Measurements from ENCODE around the gene EMC1. TPM values are rescaled to one million over a fixed set of nuclear protein-coding genes. Genes with fewer than 3 reads are reported as not detected.

The EMC1 gene
- 10 to 100 TPM; 32.8 to 54.1 (median 43.0) TPM for total RNA-seq

DNA sequence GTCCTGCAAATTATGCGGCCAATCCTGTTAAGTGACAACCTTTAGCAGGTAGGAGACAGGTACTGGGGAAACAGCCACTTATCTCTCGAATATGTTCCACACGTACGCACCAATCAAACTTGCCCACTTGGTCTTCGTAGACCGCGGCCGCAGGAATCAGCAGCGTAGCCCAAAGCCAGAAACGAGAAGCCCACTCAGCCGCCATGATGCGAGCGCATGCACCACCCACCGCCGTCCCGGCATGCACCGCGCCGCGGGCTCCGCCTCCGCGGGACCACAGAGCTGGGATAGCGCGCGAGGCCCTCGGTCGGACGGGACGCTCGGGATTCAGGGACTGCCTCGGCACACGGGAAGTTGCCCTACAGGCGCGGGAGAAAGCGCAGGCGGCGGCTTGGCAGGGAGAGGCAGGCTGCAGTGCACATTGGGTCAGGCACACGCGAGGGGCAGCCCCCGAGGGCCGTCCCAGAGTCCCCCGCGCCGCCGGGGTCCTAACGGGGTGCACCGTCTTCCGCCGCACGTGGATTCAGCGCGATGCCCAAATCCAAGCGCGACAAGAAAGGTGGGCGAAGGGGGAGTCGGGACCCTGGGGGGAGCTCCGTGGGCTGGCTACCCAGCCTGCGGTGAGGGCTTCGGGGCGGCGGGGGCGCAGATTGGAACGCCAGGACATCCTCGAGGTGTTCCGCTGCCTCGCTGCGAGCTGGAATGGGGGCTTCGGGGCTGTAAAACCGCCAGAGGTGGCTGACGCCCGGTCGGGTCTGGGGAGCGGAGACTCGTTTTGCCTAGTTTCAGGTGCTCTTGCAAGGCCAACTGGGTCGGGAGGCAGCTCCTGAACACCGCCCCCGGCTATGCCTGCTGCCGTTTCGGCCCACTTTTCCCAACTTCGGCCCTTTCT lies at the start of gene EMC1, which contains the start of gene MRTO4:
Gene EMC1, minus strand, starts transcription at position 220 of the 892 bp plus-strand sequence. Its CDS starts 15 bp downstream, at position 205.
Gene MRTO4, plus strand, starts transcription at position 501 of the 892 bp plus-strand sequence. Its CDS starts 31 bp downstream, at position 532.
- peak within 1 kb of the TSS; percentile 88 to 98 (median 94) for H3K27ac ChIP-seq
- peak; percentile 81 to 84 for DNase-seq
- peak in 1 of 2 donors; percentile 40 for TF ChIP-seq POLR2A (IDR thresholded peaks at IDR 0.05)
- TF ChIP-seq, protein P1, sequence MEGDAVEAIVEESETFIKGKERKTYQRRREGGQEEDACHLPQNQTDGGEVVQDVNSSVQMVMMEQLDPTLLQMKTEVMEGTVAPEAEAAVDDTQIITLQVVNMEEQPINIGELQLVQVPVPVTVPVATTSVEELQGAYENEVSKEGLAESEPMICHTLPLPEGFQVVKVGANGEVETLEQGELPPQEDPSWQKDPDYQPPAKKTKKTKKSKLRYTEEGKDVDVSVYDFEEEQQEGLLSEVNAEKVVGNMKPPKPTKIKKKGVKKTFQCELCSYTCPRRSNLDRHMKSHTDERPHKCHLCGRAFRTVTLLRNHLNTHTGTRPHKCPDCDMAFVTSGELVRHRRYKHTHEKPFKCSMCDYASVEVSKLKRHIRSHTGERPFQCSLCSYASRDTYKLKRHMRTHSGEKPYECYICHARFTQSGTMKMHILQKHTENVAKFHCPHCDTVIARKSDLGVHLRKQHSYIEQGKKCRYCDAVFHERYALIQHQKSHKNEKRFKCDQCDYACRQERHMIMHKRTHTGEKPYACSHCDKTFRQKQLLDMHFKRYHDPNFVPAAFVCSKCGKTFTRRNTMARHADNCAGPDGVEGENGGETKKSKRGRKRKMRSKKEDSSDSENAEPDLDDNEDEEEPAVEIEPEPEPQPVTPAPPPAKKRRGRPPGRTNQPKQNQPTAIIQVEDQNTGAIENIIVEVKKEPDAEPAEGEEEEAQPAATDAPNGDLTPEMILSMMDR (IDR thresholded peaks at IDR 0.05): peak in 1 of 6 experiments; percentile 21
- intact Hi-C loops (cut with DNase I): loop anchor here (10.0 kb wide), 1 partner anchor 403 kb away; no protein-coding TSS in a partner anchor
- H3K4me1 ChIP-seq: peaks cover 18 to 21% of the 10 kb centered on the region in 2 donors
- no peaks in the 10 kb centered on the region for H3K36me3 ChIP-seq
- H3K9me3 ChIP-seq: no peaks in the 10 kb centered on the region
- no peaks in the 10 kb centered on the region for H3K27me3 ChIP-seq
- 0 to 1% methylated on average over 20 to 34 of the region's 81 CpGs for WGBS, 2 donors
- peak within 1 kb of the TSS; percentile 78 to 99 (median 82) for H3K4me3 ChIP-seq (replicated peaks in 1 of 3)

DNA sequence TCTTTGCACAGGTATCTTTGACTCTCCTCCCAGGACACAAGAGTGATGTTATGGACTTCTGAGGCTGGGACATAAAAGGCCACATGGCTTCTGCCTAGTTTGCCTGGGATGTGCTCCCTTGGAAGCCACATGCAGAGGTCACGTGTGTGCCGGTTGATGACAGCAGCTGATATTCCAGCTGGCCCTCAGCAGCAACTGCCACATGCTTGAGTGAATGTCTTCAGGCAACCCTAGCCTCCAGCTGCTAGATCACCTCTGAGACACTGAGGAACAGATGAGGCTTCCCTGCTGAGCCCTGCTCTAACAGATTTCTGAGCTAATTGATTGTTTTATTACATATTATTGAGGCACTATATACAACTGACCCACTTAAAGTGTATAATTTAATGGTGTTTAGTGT lies 48.9 kb upstream of the EMC1 start:
- H3K27me3 ChIP-seq: no peaks in the 10 kb centered on the region
- H3K4me1 ChIP-seq: no peaks in the 10 kb centered on the region
- no peak for TF ChIP-seq POLR2A (IDR thresholded peaks at IDR 0.05)
- TF ChIP-seq, protein P1 (IDR thresholded peaks at IDR 0.05): no peak
- H3K9me3 ChIP-seq: no peaks in the 10 kb centered on the region
- no peak for DNase-seq
- H3K27ac ChIP-seq: no peak overlapping the region
- 94 to 100% methylated on average over 2 of the region's 2 CpGs for WGBS, 2 donors
- H3K4me3 ChIP-seq (replicated peaks in 1 of 3): no peak overlapping the region
- intact Hi-C loops (cut with DNase I): no loop called here
- H3K36me3 ChIP-seq: peaks cover 0 to 17% of the 10 kb centered on the region in 2 donors

DNA sequence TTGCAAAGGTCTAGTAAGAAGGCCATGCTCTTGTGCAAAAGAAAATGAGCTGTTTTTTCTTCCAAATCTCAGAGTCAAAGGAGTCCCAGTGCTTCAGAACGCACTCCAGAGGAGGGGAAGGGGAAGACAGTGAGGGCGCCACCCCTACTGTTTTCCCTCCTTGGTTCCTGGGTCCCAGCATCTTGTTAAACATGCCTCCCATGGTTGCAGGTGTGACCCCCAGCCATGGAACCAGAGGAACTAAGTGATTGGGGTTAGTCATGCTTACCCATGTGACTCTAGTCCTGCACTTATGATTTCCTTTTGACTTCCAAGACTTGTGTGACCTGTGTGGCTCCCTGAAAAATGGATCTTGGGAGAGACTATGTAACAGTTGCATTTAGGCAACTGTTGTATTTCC lies 43.3 kb upstream of the EMC1 start:
- TF ChIP-seq POLR2A (IDR thresholded peaks at IDR 0.05): no peak
- TF ChIP-seq, protein P1 (IDR thresholded peaks at IDR 0.05): no peak
- Histone ChIP-seq H3K4me1 (peaks cover 1 to 2% of the 10 kb centered on the region in 2 donors), H3K27me3 (no peaks in the 10 kb centered on the region), H3K27ac (no peak overlapping the region), H3K36me3 (no peaks in the 10 kb centered on the region), H3K9me3 (no peaks in the 10 kb centered on the region), H3K4me3 (replicated peaks in 1 of 3) (no peak overlapping the region)
- WGBS, 2 donors: 91 to 100% methylated on average over 2 of the region's 2 CpGs
- DNase-seq: no peak
- intact Hi-C loops (cut with DNase I): no loop called here

DNA sequence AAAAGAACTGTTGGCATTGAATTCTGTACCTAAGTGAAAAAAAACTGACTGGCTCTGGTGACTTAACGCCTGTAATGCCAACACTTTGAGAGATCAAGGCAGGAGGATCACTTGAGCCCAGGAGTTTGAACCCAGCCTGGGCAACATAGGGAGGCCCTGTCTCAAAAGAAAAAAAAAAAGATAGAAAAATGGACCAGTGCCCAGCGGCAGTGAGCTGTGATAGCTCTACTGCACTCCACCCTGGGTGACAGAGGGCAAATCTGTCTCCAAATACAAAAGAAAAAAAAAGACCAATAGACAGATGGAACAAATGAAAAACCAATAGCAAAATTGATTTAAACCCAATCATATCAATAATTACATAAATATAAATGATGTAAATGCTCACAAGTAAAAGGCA lies 37.9 kb upstream of the EMC1 start:
- Histone ChIP-seq H3K9me3 (no peaks in the 10 kb centered on the region), H3K4me1 (peaks cover 9 to 11% of the 10 kb centered on the region in 2 donors), H3K4me3 (replicated peaks in 1 of 3) (peak overlapping the region in 1 of 3 donors; percentile 36), H3K27ac (no peak overlapping the region), H3K36me3 (no peaks in the 10 kb centered on the region), H3K27me3 (no peaks in the 10 kb centered on the region)
- peak; percentile 18 to 24 for DNase-seq
- no peak for TF ChIP-seq POLR2A (IDR thresholded peaks at IDR 0.05)
- TF ChIP-seq, protein P1 (IDR thresholded peaks at IDR 0.05): no peak
- 12 to 20% methylated on average over 2 of the region's 2 CpGs for WGBS, 2 donors
- intact Hi-C loops (cut with DNase I): no loop called here

Measured in thyroid gland (tissue), 4 donors.